Measurements from ENCODE around the gene ATG4B.

The ATG4B gene

DNA sequence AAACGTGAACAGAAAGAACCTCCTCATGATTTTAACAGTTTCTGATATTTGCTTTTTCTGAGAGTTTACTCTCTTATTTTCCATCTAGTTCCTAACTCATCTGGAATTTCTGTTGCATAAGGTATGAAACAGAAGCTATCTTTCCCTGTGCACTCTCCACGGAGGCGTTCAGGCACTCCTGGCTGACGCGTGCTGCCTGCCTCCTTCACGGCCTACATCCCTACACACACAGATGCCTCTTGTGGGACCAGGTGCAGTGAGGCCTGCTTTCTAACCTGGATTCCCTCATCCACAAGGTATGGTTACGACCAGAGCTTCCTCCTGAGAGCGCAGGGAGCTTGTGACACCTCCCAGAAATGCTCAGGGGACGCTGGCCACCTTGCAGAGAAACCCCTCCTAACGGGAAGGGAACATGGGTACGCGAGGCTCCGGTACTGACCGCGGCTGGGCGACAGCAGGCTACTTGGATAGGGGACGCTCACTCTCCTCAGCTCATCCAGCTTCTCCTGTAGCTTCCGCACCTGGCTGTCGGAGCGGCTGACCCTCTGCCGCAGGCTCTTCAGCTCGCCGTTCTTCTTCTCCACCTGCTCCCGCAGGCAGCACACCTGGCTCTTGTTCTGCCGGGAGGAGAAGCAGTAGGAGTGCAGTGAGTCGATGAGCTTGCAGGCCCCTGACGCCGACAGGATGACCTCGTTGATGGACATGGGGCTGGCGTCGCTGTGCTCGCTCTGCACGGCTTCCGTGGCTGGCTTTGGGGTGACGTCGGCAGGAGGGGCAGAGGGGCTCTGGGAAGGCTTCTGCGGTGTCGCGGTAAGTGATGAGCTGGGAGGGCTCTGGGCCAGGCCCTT lies 4.8 kb upstream of the ATG4B start:
- Histone ChIP-seq H3K36me3 (ENCODE audit: insufficient read depth, low read length) (peaks cover 58% of the 10 kb centered on the region), H3K27me3 (ENCODE audit: insufficient read depth, low read length, poor library complexity) (no peaks in the 10 kb centered on the region), H3K9ac (ENCODE audit: low read depth, low read length) (no peak overlapping the region), H2AFZ (ENCODE audit: low read depth, low read length) (no peak overlapping the region), H3K4me2 (ENCODE audit: insufficient read depth, low read length) (no peak overlapping the region), H4K20me1 (ENCODE audit: insufficient read depth, low read length) (peaks cover 20% of the 10 kb centered on the region), H3K4me1 (ENCODE audit: insufficient read depth, low read length) (peaks cover 20% of the 10 kb centered on the region), H3K79me2 (ENCODE audit: insufficient read depth, low read length) (peaks cover 87% of the 10 kb centered on the region), H3K9me3 (ENCODE audit: insufficient read depth, low read length, severe bottlenecking) (no peaks in the 10 kb centered on the region), H3K27ac (ENCODE audit: low read length) (no peak overlapping the region), H3K4me3 (ENCODE audit: low read depth in 1 of 2, low read length in 2 of 2) (no peak overlapping the region)
- DNase-seq (no peak), ATAC-seq (ENCODE audit: insufficient read depth, low read depth) (no peak)
- TF ChIP-seq EZH2 (IDR thresholded peaks at IDR 0.05; ENCODE audit: borderline replicate concordance, low read depth, low read length, severe bottlenecking), result no peak
- TF ChIP-seq, protein P1, sequence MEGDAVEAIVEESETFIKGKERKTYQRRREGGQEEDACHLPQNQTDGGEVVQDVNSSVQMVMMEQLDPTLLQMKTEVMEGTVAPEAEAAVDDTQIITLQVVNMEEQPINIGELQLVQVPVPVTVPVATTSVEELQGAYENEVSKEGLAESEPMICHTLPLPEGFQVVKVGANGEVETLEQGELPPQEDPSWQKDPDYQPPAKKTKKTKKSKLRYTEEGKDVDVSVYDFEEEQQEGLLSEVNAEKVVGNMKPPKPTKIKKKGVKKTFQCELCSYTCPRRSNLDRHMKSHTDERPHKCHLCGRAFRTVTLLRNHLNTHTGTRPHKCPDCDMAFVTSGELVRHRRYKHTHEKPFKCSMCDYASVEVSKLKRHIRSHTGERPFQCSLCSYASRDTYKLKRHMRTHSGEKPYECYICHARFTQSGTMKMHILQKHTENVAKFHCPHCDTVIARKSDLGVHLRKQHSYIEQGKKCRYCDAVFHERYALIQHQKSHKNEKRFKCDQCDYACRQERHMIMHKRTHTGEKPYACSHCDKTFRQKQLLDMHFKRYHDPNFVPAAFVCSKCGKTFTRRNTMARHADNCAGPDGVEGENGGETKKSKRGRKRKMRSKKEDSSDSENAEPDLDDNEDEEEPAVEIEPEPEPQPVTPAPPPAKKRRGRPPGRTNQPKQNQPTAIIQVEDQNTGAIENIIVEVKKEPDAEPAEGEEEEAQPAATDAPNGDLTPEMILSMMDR (IDR thresholded peaks at IDR 0.05; ENCODE audit: borderline replicate concordance, extremely low read depth, low read length, poor library complexity, severe bottlenecking), result no peak

DNA sequence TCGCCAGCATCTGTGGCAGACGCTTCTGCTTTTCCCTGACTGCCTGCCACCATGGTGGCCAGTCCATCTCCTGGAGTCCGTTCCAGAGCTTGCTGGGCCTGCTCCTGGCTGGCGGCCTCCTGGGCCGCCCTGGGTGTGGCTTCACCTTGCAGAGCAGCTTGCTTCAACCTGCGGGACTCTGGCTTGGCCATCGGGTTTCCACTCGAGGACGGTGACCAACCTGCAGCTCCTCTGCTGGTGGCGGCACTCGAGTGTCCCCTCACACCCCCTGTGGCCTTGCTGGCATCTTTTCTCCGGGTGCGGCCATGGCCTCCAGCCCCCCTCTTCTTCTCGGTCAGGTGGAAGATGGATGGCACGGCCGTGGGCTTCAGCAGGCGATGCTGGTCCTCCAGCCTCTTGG lies 3.9 kb upstream of the ATG4B start:
- H3K4me2 ChIP-seq (ENCODE audit: insufficient read depth, low read length), result no peak overlapping the region
- H3K9me3 ChIP-seq (ENCODE audit: insufficient read depth, low read length, severe bottlenecking), result no peaks in the 10 kb centered on the region
- H4K20me1 ChIP-seq (ENCODE audit: insufficient read depth, low read length), result peaks cover 14% of the 10 kb centered on the region
- TF ChIP-seq, protein P1 (IDR thresholded peaks at IDR 0.05; ENCODE audit: borderline replicate concordance, extremely low read depth, low read length, poor library complexity, severe bottlenecking), result no peak
- no peak for TF ChIP-seq EZH2 (IDR thresholded peaks at IDR 0.05; ENCODE audit: borderline replicate concordance, low read depth, low read length, severe bottlenecking)
- no peak for DNase-seq
- peaks cover 24% of the 10 kb centered on the region for H3K4me1 ChIP-seq (ENCODE audit: insufficient read depth, low read length)
- no peak overlapping the region for H3K4me3 ChIP-seq (ENCODE audit: low read depth in 1 of 2, low read length in 2 of 2)
- H3K9ac ChIP-seq (ENCODE audit: low read depth, low read length), result no peak overlapping the region
- peaks cover 50% of the 10 kb centered on the region for H3K36me3 ChIP-seq (ENCODE audit: insufficient read depth, low read length)
- H3K27ac ChIP-seq (ENCODE audit: low read length), result no peak overlapping the region
- H3K27me3 ChIP-seq (ENCODE audit: insufficient read depth, low read length, poor library complexity), result no peaks in the 10 kb centered on the region
- H2AFZ ChIP-seq (ENCODE audit: low read depth, low read length), result no peak overlapping the region
- no peak for ATAC-seq (ENCODE audit: insufficient read depth, low read depth)
- peaks cover 87% of the 10 kb centered on the region for H3K79me2 ChIP-seq (ENCODE audit: insufficient read depth, low read length)

DNA sequence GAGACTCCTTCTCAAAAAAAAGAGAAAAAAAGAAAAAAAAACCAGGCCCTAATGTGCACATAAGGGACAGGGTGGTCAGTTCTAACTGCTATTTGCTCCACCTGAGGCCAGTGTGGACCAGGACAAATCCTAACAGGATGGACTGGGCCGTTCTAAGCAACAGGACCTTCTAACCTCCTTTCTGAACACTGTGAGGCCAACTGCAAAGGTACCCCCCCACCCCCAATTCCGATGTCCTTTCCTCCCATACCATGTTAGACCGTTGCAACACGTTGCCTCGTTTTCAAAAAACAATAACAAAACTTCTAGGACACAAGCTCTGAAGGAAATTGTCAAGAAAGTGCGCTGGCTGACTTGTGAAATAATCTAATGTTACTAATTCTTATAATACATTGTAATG lies 1.7 kb upstream of the ATG4B start:
- TF ChIP-seq, protein P1 (IDR thresholded peaks at IDR 0.05; ENCODE audit: borderline replicate concordance, extremely low read depth, low read length, poor library complexity, severe bottlenecking), result no peak
- no peak for TF ChIP-seq EZH2 (IDR thresholded peaks at IDR 0.05; ENCODE audit: borderline replicate concordance, low read depth, low read length, severe bottlenecking)
- peak overlapping the region; percentile 30; the same call in 1 of the 2 replicates for H3K27ac ChIP-seq (ENCODE audit: low read length)
- H3K36me3 ChIP-seq (ENCODE audit: insufficient read depth, low read length), result peaks cover 59% of the 10 kb centered on the region

More for the DNA sequence above, 1.7 kb upstream of the ATG4B start:
- peak overlapping the region; percentile 92 for H3K9ac ChIP-seq (ENCODE audit: low read depth, low read length)
- H3K4me2 ChIP-seq (ENCODE audit: insufficient read depth, low read length), result peak overlapping the region; percentile 81
- ATAC-seq (ENCODE audit: insufficient read depth, low read depth) (no peak), DNase-seq (no peak)
- peaks cover 90% of the 10 kb centered on the region for H3K79me2 ChIP-seq (ENCODE audit: insufficient read depth, low read length)
- peak overlapping the region; percentile 78 to 97 for H3K4me3 ChIP-seq (ENCODE audit: low read depth in 1 of 2, low read length in 2 of 2)
- peaks cover 22% of the 10 kb centered on the region for H4K20me1 ChIP-seq (ENCODE audit: insufficient read depth, low read length)
- H2AFZ ChIP-seq (ENCODE audit: low read depth, low read length), result peak overlapping the region; percentile 70
- no peaks in the 10 kb centered on the region for H3K27me3 ChIP-seq (ENCODE audit: insufficient read depth, low read length, poor library complexity)
- peaks cover 44% of the 10 kb centered on the region for H3K4me1 ChIP-seq (ENCODE audit: insufficient read depth, low read length)
- peaks cover 13% of the 10 kb centered on the region for H3K9me3 ChIP-seq (ENCODE audit: insufficient read depth, low read length, severe bottlenecking)
